OCI-LY1 (cell line): ENCODE data around the gene PPP5C.

Experiments used
- EZH2 ChIP-seq: fragments of 200-600 bp; sonication (generic), shearing (Covaris generic); IDR thresholded peaks from 2 replicates; pipeline ENCODE4 v1.8.0; 2017; ENCODE audit warnings: borderline replicate concordance, mixed run types, mild to moderate bottlenecking, antibody characterized with exemption, low read length, moderate library complexity, mixed read lengths
- TF ChIP-seq, protein P1 (sequence below): fragments of 200-600 bp; sonication (generic), shearing (Covaris generic); IDR thresholded peaks from 2 replicates; pipeline ENCODE4 v1.5.1; 2017; ENCODE audit warnings: mild to moderate bottlenecking, antibody characterized with exemption, low read length, moderate library complexity, mixed read lengths

DNA sequence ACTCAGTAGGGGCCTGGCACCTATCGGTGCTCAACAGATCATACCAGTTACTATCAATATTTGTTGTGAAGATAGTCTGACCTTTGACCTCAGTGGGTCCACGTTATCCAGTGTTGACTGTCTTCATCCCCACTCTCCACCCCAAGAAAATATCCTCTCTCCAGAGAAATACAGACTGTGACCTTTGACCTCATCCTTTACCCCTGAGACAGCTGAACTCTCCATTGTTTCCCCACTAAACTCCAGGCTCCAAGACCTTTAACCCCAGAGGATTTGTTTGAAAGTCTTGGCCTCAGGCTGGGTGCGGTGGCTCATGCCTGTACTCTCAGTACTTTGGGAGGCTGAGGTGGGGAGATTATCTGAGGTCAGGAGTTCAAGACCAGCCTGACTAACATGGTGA, 22.6 kb upstream of the PPP5C start:
- TF ChIP-seq, protein P1, sequence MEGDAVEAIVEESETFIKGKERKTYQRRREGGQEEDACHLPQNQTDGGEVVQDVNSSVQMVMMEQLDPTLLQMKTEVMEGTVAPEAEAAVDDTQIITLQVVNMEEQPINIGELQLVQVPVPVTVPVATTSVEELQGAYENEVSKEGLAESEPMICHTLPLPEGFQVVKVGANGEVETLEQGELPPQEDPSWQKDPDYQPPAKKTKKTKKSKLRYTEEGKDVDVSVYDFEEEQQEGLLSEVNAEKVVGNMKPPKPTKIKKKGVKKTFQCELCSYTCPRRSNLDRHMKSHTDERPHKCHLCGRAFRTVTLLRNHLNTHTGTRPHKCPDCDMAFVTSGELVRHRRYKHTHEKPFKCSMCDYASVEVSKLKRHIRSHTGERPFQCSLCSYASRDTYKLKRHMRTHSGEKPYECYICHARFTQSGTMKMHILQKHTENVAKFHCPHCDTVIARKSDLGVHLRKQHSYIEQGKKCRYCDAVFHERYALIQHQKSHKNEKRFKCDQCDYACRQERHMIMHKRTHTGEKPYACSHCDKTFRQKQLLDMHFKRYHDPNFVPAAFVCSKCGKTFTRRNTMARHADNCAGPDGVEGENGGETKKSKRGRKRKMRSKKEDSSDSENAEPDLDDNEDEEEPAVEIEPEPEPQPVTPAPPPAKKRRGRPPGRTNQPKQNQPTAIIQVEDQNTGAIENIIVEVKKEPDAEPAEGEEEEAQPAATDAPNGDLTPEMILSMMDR, result no peak
- TF ChIP-seq EZH2, result no peak
